Fibroblast of peridontal ligament (primary cell): Measurements from ENCODE around the gene AP4E1.
"Not testable (repeated sequence)": the region's sequence is repeated elsewhere in the genome, so short reads cannot be mapped to it uniquely, and the experiment has no call there.

Experiments
- DNase-seq: peaks from one replicate; pipeline ENCODE4 v3.0.0-alpha.2; 2010; ENCODE audit errors: extremely low read depth

The AP4E1 gene

DNA sequence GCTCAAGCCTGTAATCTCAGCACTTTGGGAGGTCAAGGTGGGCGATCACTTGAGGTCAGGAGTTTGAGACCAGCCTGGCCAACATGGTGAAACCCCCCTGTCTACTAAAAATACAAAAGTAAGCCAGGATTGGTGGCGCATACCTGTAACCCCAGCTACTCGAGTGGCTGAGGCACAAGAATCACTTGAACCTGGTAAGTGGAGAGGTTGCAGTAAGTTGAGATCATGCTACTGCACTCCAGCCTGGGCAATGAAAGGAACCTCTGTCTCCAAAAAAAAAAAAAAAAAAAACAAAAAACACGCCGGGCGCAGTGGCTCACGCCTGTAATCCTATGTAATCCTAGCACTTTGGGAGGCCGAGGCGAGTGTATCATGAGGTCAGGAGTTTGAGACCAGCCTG, 18.9 kb upstream of the AP4E1 start:
- no peak for DNase-seq

DNA sequence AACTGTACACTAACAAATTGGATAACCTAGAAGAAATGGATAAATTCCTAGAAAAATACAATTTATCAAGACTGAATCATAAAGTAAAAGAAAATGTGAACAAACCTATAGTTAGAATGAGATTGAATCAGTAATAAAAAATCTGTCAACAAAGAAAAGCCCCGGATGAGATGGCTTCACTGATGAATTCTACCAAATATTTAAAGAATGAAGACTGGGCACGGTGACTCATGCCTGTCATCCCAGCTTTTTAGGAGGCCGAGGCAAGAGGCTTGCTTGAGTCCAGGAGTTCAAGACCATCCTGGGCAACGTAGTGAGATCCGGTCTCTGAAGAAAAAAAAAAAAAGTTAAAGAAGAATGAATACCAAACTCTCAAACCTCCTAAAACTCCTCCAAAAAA, 17.7 kb upstream of the AP4E1 start:
- peak; percentile 33 for DNase-seq

DNA sequence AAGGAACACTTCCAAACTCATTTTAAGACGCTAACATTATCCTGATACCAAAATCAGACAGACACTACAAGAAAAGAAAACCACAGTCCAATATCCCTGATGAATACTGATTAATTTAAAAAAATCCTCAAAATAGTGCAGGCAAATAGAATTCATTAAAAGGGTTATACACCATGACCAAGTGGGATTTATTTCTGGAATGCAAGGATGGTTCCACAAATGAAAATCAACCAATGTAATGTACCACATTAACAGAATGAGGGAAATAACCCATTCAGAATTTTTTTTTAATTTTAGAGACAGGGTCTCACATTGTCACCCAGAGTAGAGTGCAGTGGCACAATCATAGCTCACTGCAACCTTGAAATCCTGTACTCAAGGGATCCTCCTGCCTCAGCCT, 17.3 kb upstream of the AP4E1 start:
- DNase-seq, result no peak

DNA sequence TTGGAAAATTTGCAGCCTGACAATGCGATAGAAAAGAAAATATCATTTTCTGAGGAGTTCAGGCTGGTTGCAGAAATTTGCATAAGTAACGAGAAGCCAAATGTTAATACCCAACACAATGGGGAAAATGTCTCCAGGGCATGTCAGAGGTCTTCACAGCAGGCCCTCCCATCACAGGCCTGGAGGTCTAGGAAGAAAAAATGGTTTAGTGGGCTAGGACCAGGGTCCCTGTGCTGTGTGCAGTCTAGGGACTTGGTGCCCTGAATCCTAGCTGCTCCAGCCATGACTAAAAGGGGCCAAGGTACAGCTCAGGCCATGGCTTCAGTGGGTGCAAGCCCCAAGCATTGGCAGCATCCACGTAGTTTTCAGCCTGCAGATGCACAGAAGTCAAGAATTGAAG, 14.5 kb upstream of the AP4E1 start:
- DNase-seq, result no peak

DNA sequence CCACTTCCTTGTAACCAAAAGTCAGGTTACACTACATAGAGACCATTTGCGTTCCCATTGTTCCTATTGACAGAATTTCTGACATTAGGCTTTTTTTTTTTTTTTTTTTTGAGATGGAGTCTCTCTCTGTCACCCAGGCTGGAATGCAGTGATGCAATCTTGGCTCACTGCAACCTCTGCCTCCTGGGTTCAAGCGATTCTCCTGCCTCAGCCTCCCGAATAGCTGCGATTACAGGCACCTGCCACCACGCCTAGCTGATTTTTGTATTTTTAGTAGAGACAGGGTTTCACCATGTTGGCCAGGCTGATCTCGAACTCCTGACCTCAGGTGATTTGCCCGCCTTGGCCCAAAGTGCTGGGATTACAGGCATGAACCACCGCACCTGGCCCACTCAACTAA, 7.1 kb upstream of the AP4E1 start:
- not testable (repeated sequence) for DNase-seq

DNA sequence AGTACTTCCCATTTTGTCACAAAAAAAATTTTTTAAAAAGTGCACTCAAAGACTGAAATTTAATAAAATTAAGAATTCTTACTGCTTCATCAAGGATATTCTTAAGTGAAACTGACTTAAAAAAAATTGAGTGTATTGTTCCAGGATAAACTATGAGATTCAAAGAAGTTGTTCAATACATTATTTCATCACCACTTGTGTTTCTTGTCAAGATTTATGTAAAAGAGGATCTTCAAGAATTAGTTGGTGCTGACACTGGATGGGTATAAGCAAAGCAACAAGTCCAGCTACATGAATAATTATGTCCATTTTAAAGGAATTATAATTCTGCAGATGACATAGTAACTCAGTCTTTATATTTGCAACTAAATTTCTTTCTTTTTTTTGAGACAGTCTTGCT, 4.3 kb upstream of the AP4E1 start:
- no peak for DNase-seq

DNA sequence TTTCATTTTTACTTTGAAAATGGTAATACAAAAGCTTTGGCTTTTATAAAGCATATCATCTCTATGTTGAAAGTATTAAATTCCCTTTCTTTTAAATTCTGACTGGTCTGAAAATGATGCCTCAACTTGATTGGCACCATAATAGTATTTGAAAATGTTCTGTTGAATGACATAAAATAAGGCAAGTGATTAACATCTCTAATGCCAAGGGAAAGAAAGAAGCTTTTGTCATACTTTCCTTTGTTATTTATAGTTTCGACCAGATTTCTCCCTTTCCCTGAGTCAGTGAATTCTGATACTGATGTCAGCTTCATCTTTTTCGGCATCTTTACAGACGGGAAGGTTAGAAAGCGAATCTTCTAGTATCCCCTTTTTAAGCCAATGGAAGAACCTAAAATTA, 3.4 kb upstream of the AP4E1 start:
- DNase-seq, result no peak

DNA sequence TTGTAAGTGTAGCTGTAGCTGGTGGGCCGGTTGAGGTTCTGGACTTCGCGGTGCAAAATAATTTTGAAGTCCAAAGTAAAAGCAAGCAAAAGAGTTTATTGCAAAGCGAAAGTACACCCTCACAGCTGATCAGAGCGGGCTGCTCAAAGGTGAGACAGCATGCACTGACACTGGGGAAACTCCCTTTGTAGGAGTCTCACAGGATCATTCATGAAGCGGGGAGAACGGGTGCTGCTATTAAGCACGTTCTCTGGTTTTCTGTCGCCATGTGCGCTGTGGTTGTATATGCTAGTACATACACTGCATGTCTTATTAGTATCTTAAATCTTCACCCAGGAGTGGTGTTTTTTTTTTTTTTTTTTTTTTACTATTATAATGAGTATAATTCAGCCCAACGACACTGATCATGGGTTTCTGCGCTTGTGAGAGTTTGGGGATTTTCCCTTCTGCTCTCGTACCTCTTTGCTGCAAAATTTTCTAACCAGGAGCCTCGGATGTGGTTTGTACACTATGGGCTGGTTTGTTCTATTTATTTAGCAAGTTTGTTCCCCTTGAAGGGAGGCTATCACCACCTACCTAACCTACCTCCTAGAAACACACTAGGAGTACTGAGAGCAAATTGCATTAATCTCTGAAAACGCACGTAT, 1.4 kb upstream of the AP4E1 start:
- no peak for DNase-seq

DNA sequence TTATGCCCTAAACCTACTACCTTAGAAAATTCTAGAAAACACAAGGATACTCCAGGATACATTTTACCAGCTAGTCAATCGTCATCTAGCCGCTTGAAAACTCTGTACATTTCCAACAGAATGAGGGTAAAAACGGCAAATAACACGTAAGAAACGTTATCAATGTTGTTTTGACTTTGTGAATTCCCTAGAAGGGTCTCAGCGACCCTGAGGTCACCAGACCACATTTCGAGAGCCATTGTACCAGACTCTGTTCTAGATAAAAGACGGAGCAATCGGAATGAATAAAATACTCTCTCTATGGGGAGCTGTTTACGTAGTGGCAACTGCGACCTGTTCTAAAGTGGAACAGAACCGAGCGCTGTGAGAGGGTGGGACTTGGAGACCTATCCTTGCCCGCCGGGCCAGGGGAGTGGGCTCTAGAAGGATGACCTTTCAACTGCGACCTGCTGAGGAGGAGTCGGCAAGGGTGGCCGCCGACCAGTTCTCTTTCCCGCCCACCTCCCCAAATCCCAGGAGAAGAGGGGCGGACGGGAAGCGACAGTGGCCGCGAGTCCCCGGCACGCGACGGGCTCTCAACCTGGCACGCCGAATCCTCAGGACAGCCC, 778 bp upstream of the AP4E1 start:
- peak; percentile 38 for DNase-seq

DNA sequence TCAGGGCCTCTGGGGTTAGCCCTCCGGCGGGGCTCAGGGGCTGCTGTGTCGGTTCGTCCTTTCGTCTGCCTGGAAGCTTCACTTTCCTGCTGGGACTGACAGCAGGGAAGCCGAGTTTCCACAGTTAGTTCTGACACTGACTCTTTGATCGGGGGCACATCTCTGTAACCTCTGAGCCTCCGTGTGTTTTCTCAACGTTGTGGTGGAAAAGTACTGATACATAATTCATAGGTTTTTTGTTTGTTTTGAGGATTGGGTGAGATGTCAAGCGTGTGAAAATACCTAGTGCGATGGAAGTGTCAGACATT, 481 bp downstream of the AP4E1 start:
- peak; percentile 23 for DNase-seq

DNA sequence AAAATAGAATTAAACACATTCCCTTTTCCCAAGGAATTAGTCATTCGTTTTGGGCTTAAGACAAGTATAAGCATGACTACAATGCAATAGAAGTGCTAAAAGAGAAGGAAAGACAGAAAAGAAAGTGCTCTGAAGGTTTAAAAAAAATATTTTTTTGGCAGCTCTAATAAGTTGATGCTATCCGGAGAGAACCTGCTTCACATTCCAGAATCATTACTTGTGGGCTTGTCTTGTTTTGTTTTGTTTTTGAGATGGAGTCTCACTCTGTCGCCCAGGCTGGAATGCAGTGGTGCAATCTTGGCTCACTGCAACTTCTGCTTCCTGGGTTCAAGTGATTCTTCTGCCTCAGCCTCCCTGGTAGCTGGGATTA, 1.9 kb downstream of the AP4E1 start:
- peak; percentile 84 for DNase-seq

DNA sequence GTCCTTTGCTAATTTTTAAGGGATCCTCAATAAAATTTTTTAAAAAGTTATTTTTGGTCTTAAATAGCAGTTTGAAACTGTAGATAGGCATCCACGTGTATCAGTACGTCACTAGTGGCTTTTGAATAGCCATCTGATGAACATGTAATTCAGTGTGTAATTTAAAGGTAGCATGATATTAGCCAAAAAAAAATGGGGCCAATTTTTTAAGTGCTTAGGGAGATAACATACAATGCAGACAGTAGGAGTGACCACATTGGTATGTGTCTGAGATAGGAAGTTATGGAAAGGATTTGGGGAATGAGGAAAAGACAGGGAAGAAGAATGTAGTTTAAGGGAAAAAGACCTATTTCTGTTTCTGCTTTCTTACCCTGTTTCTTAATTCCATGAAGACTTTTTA, 2.5 kb downstream of the AP4E1 start:
- DNase-seq, result no peak

DNA sequence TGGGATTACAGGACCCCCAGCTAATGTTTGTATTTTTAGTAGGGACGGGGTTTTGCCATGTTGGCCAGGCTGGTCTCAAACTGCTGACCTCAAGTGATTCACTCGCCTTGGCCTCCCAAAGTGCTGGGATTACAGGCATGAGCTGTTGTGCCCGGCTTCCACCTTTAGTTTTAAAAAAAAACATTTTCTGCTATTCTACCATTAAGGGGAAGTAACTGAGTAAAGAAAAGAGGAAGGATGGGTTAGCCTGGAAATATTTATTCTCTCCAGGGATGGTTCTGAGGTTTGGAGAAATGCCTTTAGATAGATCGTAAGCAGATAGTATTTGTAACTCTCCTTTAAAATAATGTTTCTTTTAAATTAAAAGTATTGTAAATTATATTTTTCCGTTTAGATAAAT, 3.1 kb downstream of the AP4E1 start:
- no peak for DNase-seq

DNA sequence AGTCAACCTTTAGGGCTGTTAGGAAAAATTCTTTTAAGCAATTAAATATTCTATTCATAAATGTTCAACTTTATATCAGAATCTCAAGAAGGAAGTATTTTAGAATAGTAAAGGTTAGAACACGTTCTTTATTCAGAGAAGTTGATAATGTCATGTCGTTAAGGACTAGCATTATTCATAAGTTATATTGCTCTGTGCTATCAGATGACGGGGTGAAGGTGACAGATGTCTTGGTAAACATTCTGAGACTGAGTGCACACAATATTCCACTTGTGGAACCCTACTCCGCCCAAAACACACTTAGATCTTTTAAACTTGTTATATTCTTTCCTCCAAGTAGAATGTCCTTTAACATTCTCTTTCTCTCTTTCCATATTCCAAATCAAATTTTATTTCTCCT, 7.9 kb downstream of the AP4E1 start:
- DNase-seq, result no peak

DNA sequence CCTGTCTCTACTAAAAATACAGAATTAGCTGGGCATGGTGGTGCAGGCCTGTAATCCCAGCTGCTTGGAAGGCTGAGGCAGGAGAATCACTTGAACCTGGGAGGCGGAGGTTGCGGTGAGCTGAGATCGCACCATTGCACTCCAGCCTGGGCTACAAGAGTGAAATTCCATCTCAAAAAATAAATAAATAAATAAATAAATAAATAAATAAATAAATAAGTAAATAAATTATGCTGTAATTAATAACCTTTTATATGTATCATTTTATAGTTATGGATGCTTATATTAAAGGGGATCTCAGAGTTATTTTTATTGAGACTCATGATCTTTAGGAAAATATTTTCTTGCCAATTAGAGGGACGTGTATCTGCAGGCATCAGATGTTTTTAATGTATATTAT, 10.9 kb downstream of the AP4E1 start:
- DNase-seq, result not testable (repeated sequence)

DNA sequence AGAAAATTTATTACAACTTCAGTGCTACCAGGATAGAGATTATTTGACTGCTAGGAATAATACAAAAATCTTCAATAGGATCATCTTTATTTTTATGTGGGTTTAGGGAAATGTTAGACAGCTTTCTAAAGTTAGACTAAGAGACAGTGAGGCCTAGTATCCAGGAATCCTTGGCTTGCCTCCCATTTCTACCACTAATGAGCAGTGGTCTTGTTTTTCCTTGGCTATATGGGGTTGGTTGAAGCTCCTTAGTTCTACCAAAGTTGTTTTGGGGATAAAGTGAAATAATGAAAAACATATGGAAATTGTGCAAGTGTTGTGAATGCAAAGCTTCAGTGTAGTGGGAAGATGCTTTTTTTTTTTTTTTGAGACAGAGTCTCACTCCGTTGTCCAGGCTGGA, 16.8 kb downstream of the AP4E1 start:
- DNase-seq, result peak; percentile 74

DNA sequence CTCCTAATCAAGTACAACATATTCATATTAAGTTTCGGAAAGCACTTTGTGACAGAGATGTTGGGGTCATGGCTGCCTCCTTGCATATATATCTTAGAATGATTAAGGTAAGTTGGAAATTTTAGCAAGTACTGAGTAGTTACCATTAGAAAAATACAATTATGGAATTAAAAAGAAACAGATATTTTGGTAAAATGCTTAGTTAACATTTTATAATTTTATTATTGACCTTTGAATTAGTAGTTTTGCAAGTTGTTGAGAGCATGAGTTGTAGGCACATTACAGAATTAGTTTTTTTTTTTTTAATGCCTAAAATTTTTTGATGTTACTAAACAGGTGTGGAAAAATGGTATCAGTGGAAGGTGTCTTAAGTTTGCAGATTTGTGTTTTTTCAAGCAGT, 20.6 kb downstream of the AP4E1 start:
- no peak for DNase-seq

DNA sequence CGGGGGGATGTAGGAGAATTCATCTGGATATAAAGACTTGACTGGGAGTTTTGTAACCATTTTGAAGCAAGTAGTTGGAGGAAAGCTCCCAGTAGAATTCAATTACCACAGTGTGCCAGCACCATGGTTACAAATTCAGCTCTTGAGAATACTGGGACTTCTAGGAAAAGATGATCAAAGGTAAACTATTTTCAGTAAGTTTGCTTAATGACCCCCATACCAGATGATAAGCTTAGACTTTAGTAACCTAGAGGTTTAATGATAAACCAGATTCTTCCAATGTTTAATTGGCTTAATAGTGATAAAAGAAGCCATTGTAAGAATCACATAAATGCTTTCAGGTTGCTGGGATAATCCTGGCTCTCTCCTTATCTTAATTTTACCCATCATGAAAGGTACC, 22.3 kb downstream of the AP4E1 start:
- DNase-seq, result no peak

DNA sequence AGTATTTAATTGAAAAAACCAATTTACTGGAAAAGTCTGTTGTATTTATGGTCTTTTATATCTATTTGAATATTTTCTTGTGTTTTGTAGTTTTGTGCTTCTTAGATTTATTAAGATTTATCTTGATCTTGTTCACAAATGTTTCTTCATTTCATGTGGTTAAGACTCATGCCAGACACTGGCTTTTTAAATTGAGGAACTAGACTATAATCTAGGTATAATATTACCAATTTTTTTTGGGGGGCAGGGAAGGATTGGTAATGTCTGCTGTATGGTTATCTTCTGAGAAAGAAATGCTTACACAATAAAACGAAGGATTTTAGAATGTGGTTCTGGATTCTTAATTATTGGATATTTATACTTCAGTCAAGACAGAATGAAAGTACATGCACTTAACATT, 24.9 kb downstream of the AP4E1 start:
- DNase-seq, result no peak

DNA sequence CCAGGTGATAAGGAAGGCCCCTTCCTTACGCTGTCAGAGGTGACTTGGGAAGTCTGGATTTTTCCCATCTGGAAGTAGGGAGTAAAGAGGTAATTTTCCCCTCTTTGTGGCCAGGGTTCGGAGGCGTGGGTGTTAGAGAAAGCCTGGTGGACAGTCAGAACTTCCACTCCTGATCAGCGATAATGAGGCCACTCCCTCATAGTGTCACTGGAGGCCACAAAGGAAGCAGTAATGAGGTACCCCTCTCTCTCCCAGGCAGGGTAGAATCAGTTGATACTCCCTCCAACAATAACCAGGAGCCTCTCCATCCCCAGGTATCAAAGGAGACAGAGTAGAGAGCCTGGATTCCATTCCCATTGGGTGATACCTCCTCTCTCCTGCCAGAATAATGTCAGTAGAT, 30.0 kb downstream of the AP4E1 start:
- no peak for DNase-seq

DNA sequence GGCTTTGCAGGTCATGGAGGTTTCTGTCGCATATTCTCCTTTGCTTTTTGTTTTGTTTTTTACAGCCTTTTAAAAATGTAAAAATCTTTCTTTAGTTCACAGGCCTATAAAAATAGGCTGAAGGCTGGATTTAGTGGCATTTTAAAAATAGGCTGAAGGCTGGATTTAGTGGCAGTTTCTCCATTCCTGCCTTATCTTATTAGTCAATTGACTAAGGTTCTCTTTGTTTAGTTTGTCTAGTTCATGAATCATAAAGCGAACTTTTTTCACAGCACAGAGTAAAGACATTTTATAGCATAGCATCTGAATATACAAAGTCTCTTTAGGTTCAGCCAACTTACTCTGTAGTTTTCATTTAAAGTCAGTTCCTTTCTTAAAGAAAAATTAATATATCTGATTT, 31.4 kb downstream of the AP4E1 start:
- DNase-seq, result no peak

DNA sequence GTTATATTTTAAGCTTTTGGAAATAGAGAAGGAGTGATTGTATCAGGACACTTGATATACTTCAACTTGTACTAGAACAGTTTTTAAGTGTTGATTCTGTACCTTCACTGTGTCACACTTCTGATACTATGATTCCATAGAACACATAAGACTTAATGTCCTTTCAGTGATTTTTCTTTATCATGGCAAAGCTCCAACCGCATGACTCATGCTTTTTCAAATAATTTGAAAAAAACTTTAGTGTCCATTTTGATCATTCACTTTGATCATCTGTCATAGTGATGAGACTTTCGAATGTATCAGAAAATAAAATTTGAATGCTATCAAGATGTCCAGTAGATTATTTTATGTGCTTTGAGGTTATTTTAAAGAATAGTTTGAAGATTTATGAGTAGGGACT, 32.0 kb downstream of the AP4E1 start:
- DNase-seq, result peak; percentile 34

DNA sequence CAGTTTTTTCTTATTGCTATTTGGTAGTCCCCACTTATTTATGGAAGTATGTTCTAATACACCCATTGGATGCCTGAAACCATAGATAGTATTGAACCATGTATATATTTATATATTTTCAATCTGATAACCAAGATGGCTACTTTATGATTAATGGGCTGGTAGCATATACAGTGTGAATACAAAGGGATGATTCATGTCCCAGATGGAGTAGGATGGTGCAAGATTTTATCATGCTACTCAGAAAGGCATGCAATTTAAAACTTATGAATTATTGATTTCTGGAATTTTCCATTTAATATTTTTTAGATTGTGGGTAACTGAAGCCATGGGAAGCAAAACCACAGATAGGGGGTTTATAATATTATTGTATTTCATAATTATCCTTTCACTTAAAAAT, 35.2 kb downstream of the AP4E1 start:
- DNase-seq, result peak; percentile 23

DNA sequence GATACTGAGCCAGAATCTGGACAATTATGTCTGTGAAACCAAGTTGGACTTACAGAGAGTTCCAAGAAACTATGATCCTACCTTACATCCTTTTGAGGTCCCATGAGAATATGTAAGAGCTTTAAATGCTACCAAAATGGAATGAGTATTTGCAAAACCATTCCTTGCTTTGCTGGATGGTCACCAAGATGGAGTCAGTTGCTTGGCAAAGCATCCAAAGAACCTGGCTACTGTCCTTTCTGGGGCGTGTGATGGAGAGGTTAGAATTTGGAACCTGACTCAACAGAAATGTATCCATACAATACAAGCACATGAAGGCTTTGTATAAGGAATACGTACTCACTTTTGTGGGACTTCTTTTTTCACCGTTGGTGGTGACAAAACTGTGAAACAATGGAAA, 36.2 kb downstream of the AP4E1 start:
- no peak for DNase-seq
